Stimulated activated CD8-positive, alpha-beta memory T cell treated with anti-CD3 and anti-CD28 coated beads, Interleukin-4, amount 100 ng/mL, for 1 hour (primary cell): ENCODE data around the gene SCIN.
A peak's percentile ranks its signal among the peaks of the same experiment; 100 is the strongest.
"Not testable (repeated sequence)": the region's sequence is repeated elsewhere in the genome, so short reads cannot be mapped to it uniquely, and the experiment has no call there.

ENCODE experiments used
- DNase-seq, 2 donors: peaks; one replicate each; pipeline ENCODE4 v3.0.0-alpha.2; 2020; ENCODE audit warnings: low read depth in 2 of 2, low spot score in 1 of 2

Gene SCIN

GRCh38 chr7:12686891-12687717 lies 116.6 kb downstream of the SCIN start, which contains the start of gene ARL4A:
ARL4A (plus strand) TSS chr7:12687633; CDS start chr7:12688255, 622 bp downstream.
- DNase-seq: peak; percentile 75

- no peak for DNase-seq
Measured at GRCh38 chr7:12687718-12688171, 117.2 kb downstream of the SCIN start.

GRCh38 chr7:12688485-12689170 lies 118.1 kb downstream of the SCIN start:
- DNase-seq: not testable (repeated sequence)

- no peak for DNase-seq
Measured at GRCh38 chr7:12689451-12689850, 118.9 kb downstream of the SCIN start.

- no peak for DNase-seq
Measured at GRCh38 chr7:12690041-12690878, 119.7 kb downstream of the SCIN start.

GRCh38 chr7:12691388-12691787 lies 120.9 kb downstream of the SCIN start:
- DNase-seq: not testable (repeated sequence)

- DNase-seq: no peak
Measured at GRCh38 chr7:12692035-12692434, 121.5 kb downstream of the SCIN start.

- no peak for DNase-seq
Measured at GRCh38 chr7:12692479-12693259, 122.1 kb downstream of the SCIN start.

- no peak for DNase-seq
Measured at GRCh38 chr7:12694817-12695216, 124.3 kb downstream of the SCIN start.

GRCh38 chr7:12695965-12696364 lies 125.4 kb downstream of the SCIN start:
- DNase-seq: no peak

GRCh38 chr7:12699299-12699698 lies 128.8 kb downstream of the SCIN start:
- DNase-seq: no peak

GRCh38 chr7:12701433-12701832 lies 130.9 kb downstream of the SCIN start:
- no peak for DNase-seq

- no peak for DNase-seq
Measured at GRCh38 chr7:12703881-12704280, 133.4 kb downstream of the SCIN start.

GRCh38 chr7:12705878-12706277 lies 135.4 kb downstream of the SCIN start:
- DNase-seq: no peak

GRCh38 chr7:12706900-12707536 lies 136.5 kb downstream of the SCIN start:
- DNase-seq: no peak

GRCh38 chr7:12708314-12708713 lies 137.8 kb downstream of the SCIN start:
- no peak for DNase-seq
